Progenitor cell of endocrine pancreas (in vitro differentiated cells): ENCODE results near the gene TEAD1. TPM values are rescaled to one million over a fixed set of nuclear protein-coding genes. Genes with fewer than 3 reads are reported as not detected.

Source experiments
- DNase-seq: peaks from one replicate; pipeline ENCODE4 v3.0.0; 2021; ENCODE audit warnings: low spot score; ENCODE audit not compliant: unreplicated experiment
- H3K27ac Mint-ChIP-seq: 2 replicates; pipeline ENCODE4 v1.8.0; 2021; ENCODE audit warnings: mild to moderate bottlenecking, moderate library complexity, mixed read lengths
- H3K27me3 Mint-ChIP-seq: 2 replicates; pipeline ENCODE4 v1.8.0; 2021; ENCODE audit warnings: mixed read lengths
- H3K36me3 Mint-ChIP-seq: 2 replicates; pipeline ENCODE4 v1.8.0; 2022; ENCODE audit warnings: mixed read lengths; ENCODE audit not compliant: insufficient read depth
- H3K4me1 Mint-ChIP-seq: 2 replicates; pipeline ENCODE4 v1.8.0; 2021; ENCODE audit warnings: low read depth, mixed read lengths
- H3K4me3 Mint-ChIP-seq: 2 replicates; pipeline ENCODE4 v1.8.0; 2021; ENCODE audit warnings: low read depth, mild to moderate bottlenecking, moderate library complexity, mixed read lengths
- H3K9me3 Mint-ChIP-seq: 2 replicates; pipeline ENCODE4 v1.8.0; 2021; ENCODE audit warnings: low read depth, mixed read lengths
- CTCF ChIP-seq: fragments of 200-600 bp; sonication (generic); IDR thresholded peaks from one replicate; pipeline ENCODE4 v1.5.0; 2021; ENCODE audit warnings: antibody characterized with exemption, mild to moderate bottlenecking; ENCODE audit not compliant: unreplicated experiment
- total RNA-seq: library from RNA; stranded (reverse); gene quantifications from 2 replicates; pipeline ENCODE4 v1.2.1, GENCODE V29; 2021

The TEAD1 gene
- total RNA-seq, 1 donor from 2014 or later = 92.4 TPM

DNA sequence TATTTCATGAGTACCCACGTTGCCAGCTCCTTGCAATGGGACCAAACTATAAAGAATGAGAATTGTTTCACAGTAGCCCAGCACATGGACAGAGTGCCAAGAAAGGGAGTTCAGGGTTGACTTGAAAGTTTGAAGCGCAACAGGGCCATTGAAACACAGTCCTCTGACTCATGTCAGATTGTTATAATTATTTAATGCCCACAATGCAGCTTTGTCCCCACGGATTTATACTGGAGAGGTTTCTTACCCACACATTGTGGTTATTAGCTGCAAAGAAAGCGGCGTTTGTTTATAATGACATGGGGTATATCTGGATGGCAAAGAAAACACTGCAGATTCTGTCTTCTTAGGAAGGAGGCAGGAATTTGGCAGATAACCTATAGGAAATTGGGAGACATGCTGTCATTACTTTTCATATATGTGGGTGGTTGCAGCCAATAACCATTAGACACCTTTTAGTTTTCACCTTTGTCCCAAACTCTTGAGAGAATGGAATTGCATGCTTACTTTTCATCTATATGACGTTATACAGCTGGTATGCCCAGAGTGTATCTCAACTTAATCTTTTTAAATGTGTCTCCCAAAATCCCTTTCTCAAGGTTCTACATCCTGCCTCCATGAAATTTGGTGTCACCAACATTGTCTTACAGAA lies 143.6 kb downstream of the TEAD1 start:
- H3K4me1 Mint-ChIP-seq = peaks cover 29% of the 10 kb centered on the region
- TF ChIP-seq CTCF = no peak
- no peak overlapping the region for H3K27ac Mint-ChIP-seq
- DNase-seq = no peak
- H3K4me3 Mint-ChIP-seq = no peak overlapping the region
- H3K27me3 Mint-ChIP-seq = no peaks in the 10 kb centered on the region
- no peaks in the 10 kb centered on the region for H3K36me3 Mint-ChIP-seq
- H3K9me3 Mint-ChIP-seq = no peaks in the 10 kb centered on the region

- DNase-seq = no peak
- Mint-ChIP-seq H3K9me3 (no peaks in the 10 kb centered on the region), H3K36me3 (no peaks in the 10 kb centered on the region), H3K4me3 (no peak overlapping the region), H3K4me1 (peaks cover 30% of the 10 kb centered on the region), H3K27me3 (no peaks in the 10 kb centered on the region), H3K27ac (no peak overlapping the region)
- TF ChIP-seq CTCF = no peak
These were observed 144.3 kb downstream of the TEAD1 start for GRCh38 chr11:12818333-12819015.

DNA sequence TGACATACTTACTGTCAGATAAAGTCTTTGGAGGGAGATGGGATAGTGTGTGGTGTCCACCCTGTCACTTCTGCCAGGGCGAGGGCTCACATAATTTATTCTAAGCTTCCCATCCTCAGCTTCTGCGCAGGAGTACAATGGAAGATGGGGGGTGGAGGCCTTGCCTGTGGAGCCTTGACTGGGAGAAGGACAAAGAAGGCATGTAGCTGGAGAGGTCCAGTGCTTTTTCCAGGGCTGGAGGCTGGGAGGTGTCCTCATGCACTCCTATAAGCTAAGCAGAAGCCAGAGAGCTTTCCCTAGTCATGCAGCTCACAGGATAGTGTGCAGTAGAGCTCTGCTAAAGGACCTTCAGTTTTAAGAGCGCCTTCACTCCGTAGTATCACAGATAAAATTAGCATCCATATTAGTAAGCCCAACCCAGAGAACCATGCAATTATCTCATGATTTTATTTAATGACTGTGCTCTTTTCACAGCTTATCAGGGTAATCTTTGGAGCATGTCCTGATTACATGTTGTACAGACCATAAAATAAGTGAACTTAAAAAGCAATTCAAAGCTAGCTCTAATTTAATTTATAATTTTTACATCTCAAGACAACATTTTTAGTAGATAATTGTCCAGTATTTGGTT lies 148.3 kb downstream of the TEAD1 start:
- Mint-ChIP-seq H3K4me1 (peaks cover 37% of the 10 kb centered on the region), H3K27me3 (no peaks in the 10 kb centered on the region), H3K4me3 (no peak overlapping the region), H3K36me3 (peaks cover 2% of the 10 kb centered on the region), H3K9me3 (no peaks in the 10 kb centered on the region), H3K27ac (peak overlapping the region; percentile 47)
- no peak for TF ChIP-seq CTCF
- no peak for DNase-seq

DNA sequence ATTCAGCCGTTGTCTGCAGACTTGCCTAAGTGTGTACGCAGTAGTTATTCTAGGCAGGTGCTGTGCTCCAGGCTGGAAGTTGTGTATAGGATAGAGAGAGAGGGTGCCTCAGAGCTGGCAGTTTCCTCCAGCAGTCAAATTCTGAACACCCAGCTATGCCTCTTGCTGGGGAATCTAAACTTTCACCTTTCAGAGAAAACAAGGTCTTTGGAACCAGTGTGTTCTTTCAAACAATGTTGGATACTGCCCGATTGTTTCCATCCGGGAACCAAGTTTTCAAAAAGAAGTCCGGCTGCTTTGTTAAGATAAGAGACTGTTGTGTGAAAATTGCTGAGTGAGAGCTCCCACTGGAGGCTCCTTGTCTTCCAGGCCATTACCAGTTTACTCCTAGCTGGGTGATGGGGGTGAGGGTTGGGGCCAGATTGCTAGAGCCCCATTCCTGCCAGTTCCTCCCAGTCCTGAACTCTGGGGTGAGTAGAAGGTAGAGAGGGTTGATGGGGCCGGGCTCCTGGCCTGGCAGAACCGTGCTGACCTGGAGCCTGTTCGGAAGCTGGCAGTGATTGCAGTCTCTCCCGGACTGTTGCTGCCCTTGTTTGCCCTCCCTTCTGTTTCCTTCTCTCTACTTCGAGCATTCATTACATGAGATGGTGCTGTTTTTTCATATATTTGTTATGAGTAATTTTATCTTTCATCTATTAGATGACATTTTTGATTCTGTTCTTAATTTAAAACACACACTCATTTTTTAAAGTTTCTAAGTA lies 150.2 kb downstream of the TEAD1 start:
- H3K4me3 Mint-ChIP-seq = peak overlapping the region; percentile 16
- peaks cover 2% of the 10 kb centered on the region for H3K36me3 Mint-ChIP-seq
- TF ChIP-seq CTCF = no peak
- H3K4me1 Mint-ChIP-seq = peaks cover 57% of the 10 kb centered on the region
- DNase-seq = no peak
- no peaks in the 10 kb centered on the region for H3K9me3 Mint-ChIP-seq
- H3K27me3 Mint-ChIP-seq = no peaks in the 10 kb centered on the region
- peak overlapping the region; percentile 94 for H3K27ac Mint-ChIP-seq

GRCh38 chr11:12826441-12826840 lies 152.2 kb downstream of the TEAD1 start:
- no peak for DNase-seq
- H3K36me3 Mint-ChIP-seq = peaks cover 2% of the 10 kb centered on the region
- no peaks in the 10 kb centered on the region for H3K9me3 Mint-ChIP-seq
- H3K4me3 Mint-ChIP-seq = no peak overlapping the region
- peaks cover 70% of the 10 kb centered on the region for H3K4me1 Mint-ChIP-seq
- no peaks in the 10 kb centered on the region for H3K27me3 Mint-ChIP-seq
- no peak for TF ChIP-seq CTCF
- H3K27ac Mint-ChIP-seq = no peak overlapping the region
